K562 (cell line): ENCODE data around the gene HFE. TPM values are rescaled to one million over a fixed set of nuclear protein-coding genes. Genes with fewer than 3 reads are reported as not detected.

Experiments used
- ARNT ChIP-seq, 2 experiments: fragments of 450-650 bp; IDR thresholded peaks; 2 replicates each; pipeline ENCODE4 v1.6.1; 2016; ENCODE audit warnings: mild to moderate bottlenecking in 1 of 2
- CC2D1A ChIP-seq: fragments of 450-650 bp; IDR thresholded peaks from 2 replicates; pipeline ENCODE4 v1.6.1; 2017; ENCODE audit warnings: mild to moderate bottlenecking
- CREM ChIP-seq: IDR thresholded peaks from 2 replicates; pipeline ENCODE4 v1.6.1; 2014; ENCODE audit warnings: antibody characterized with exemption, low read depth
- HDAC8 ChIP-seq: fragments of 450-650 bp; IDR thresholded peaks from 2 replicates; pipeline ENCODE4 v1.6.1; 2016; ENCODE audit warnings: mild to moderate bottlenecking, missing genetic modification characterization, moderate library complexity, missing compliant biosample characterization
- HMG20A ChIP-seq: fragments of 450-650 bp; formaldehyde crosslinking; conservative IDR thresholded peaks from 2 replicates; pipeline ENCODE4 v1.4.0; 2020; ENCODE audit warnings: mild to moderate bottlenecking, mixed read lengths
- HNRNPK ChIP-seq: fragments of 200-400 bp; formaldehyde crosslinking; IDR thresholded peaks from one replicate; pipeline ENCODE4 v1.6.1; 2018; ENCODE audit warnings: mild to moderate bottlenecking, low read depth, low read length; ENCODE audit not compliant: poor library complexity, severe bottlenecking
- IFI16 ChIP-seq: fragments of 250-450 bp; sonication (Bioruptor Pico); IDR thresholded peaks from 2 replicates; pipeline ENCODE4 v2.1.2; 2022; ENCODE audit warnings: mild to moderate bottlenecking, inconsistent platforms
- KLF6 ChIP-seq: fragments of 250-450 bp; sonication (Bioruptor Pico); IDR thresholded peaks from 2 replicates; pipeline ENCODE4 v1.4.0; 2020; ENCODE audit warnings: mild to moderate bottlenecking, moderate library complexity, borderline replicate concordance
- MEF2A ChIP-seq: IDR thresholded peaks from 2 replicates; pipeline ENCODE4 v1.6.1; 2011; ENCODE audit warnings: low read depth, mild to moderate bottlenecking, low read length, moderate library complexity; ENCODE audit not compliant: control insufficient read depth
- NFXL1 ChIP-seq: fragments of 450-650 bp; formaldehyde crosslinking; IDR thresholded peaks from 2 replicates; pipeline ENCODE4 v1.4.0; 2021; ENCODE audit warnings: mild to moderate bottlenecking
- POLR2AphosphoS5 ChIP-seq: IDR thresholded peaks from 2 replicates; pipeline ENCODE4 v1.6.1; 2011; ENCODE audit warnings: mild to moderate bottlenecking, low read depth, low read length, moderate library complexity; ENCODE audit not compliant: control insufficient read depth, insufficient read depth
- SMAD3 ChIP-seq: fragments of 450-650 bp; formaldehyde crosslinking; conservative IDR thresholded peaks from 2 replicates; pipeline ENCODE4 v1.4.0; 2020; ENCODE audit warnings: mild to moderate bottlenecking
- SREBF2 ChIP-seq: sonication (generic); formaldehyde crosslinking; IDR thresholded peaks from 2 replicates; pipeline ENCODE4 v1.4.0; 2020; ENCODE audit warnings: mild to moderate bottlenecking, missing genetic modification reagents
- ZNF76 ChIP-seq: fragments of 250-450 bp; sonication (Bioruptor Pico); IDR thresholded peaks from 2 replicates; pipeline ENCODE4 v1.4.0; 2020; ENCODE audit warnings: mild to moderate bottlenecking, moderate library complexity, borderline replicate concordance
- polyA plus RNA-seq, 8 experiments: library from polyadenylated mRNA; depleted of rRNA in 4 of 8; stranded (reverse) in 5 of 8; unstranded in 3 of 8; fragments of >200 nt; fragmentation: Nextera tagmentation in 2 of 8; fragmentation: Illumina TruSeq in 1 of 8; extraction: Ambion mirVana in 2 of 8; extraction: Trizol in 1 of 8; gene quantifications; 2 replicates each; pipeline versions ENCODE4 v1.2.1 to v1.2.3, GENCODE V29; 2011 to 2014; ENCODE audit warnings: inconsistent platforms in 1 of 8, missing spikeins in 1 of 8
- total RNA-seq, 7 experiments: library from RNA; depleted of rRNA in 6 of 7; stranded (reverse); fragments of >200 nt in 6 of 7; fragmentation: Illumina TruSeq in 2 of 7; extraction: Trizol in 2 of 7; gene quantifications; 2 replicates each; pipeline versions ENCODE4 v1.2.1 to v1.2.3, GENCODE V29; 2011 to 2021; ENCODE audit warnings: low replicate concordance in 1 of 7
- TF ChIP-seq, protein P1 (sequence below): fragments of 450-650 bp; IDR thresholded peaks from 2 replicates; pipeline ENCODE4 v1.6.1; 2016; ENCODE audit warnings: missing biosample characterization, missing genetic modification characterization
- TF ChIP-seq, protein P2 (sequence below): fragments of 450-650 bp; formaldehyde crosslinking; IDR thresholded peaks from 2 replicates; pipeline ENCODE4 v1.4.0; 2020; ENCODE audit warnings: mild to moderate bottlenecking
- TF ChIP-seq, protein P3 (sequence below): IDR thresholded peaks from 2 replicates; pipeline ENCODE4 v1.6.1; 2012; ENCODE audit warnings: low read depth, low read length, improper control_type of control experiment, borderline replicate concordance
- TF ChIP-seq, protein P4 (sequence below): fragments of 450-650 bp; IDR thresholded peaks from 2 replicates; pipeline ENCODE4 v1.6.1; 2016; ENCODE audit warnings: mild to moderate bottlenecking
- TF ChIP-seq, protein P5 (sequence below): fragments of 450-650 bp; formaldehyde crosslinking; IDR thresholded peaks from 2 replicates; pipeline ENCODE4 v1.4.0; 2020; ENCODE audit warnings: mild to moderate bottlenecking, moderate library complexity

HFE gene
- total and polyA plus RNA-seq, 9 of the 15 experiments (the other 6 are each of a cell fraction or from before 2014, with no cell fraction given) = 0.14 to 1.2 (median 0.76) TPM

DNA sequence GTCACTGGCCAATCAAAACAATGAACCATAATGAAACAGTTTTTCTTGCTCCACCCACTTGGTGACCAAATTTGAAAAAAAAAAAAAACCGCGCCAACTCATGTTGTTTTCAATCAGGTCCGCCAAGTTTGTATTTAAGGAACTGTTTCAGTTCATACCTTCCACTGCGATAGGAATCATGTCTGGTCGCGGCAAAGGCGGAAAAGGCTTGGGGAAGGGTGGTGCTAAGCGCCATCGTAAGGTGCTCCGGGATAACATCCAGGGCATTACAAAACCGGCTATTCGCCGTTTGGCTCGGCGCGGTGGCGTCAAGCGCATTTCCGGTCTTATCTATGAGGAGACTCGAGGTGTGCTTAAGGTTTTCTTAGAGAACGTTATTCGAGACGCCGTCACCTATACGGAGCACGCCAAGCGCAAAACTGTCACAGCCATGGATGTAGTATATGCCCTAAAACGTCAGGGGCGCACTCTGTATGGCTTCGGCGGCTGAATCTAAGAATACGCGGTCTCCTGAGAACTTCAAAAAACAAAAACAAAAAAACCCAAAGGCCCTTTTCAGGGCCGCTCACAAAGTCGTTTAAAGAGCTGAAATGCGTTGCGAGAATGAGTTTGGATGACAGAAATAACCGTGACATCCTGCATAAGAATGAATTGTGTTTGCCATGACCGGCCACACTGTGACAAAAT lies 16.7 kb downstream of the HFE start (continued):
- TF ChIP-seq, protein P1, sequence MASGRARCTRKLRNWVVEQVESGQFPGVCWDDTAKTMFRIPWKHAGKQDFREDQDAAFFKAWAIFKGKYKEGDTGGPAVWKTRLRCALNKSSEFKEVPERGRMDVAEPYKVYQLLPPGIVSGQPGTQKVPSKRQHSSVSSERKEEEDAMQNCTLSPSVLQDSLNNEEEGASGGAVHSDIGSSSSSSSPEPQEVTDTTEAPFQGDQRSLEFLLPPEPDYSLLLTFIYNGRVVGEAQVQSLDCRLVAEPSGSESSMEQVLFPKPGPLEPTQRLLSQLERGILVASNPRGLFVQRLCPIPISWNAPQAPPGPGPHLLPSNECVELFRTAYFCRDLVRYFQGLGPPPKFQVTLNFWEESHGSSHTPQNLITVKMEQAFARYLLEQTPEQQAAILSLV = no peak
- TF ChIP-seq HNRNPK = no peak
- no peak for TF ChIP-seq HDAC8 (tag)
- peak; percentile 100 for TF ChIP-seq POLR2AphosphoS5
- TF ChIP-seq, protein P2, sequence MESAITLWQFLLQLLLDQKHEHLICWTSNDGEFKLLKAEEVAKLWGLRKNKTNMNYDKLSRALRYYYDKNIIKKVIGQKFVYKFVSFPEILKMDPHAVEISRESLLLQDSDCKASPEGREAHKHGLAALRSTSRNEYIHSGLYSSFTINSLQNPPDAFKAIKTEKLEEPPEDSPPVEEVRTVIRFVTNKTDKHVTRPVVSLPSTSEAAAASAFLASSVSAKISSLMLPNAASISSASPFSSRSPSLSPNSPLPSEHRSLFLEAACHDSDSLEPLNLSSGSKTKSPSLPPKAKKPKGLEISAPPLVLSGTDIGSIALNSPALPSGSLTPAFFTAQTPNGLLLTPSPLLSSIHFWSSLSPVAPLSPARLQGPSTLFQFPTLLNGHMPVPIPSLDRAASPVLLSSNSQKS (CRISPR knock-in tag) = 0 out of 2 replicates have a peak, but pooled peaks have one; percentile 25
- TF ChIP-seq SMAD3 (CRISPR knock-in tag) = peak; percentile 76
- peak; percentile 75 for TF ChIP-seq CREM
- TF ChIP-seq ARNT (IDR thresholded peaks at IDR 0.05) = peak; percentile 77 to 85
- TF ChIP-seq ZNF76 (CRISPR knock-in tag) = no peak
- no peak for TF ChIP-seq IFI16
- TF ChIP-seq MEF2A = peak; percentile 39
- no peak for TF ChIP-seq HMG20A (CRISPR knock-in tag)
- peak; percentile 100 for TF ChIP-seq CC2D1A
- TF ChIP-seq, protein P3, sequence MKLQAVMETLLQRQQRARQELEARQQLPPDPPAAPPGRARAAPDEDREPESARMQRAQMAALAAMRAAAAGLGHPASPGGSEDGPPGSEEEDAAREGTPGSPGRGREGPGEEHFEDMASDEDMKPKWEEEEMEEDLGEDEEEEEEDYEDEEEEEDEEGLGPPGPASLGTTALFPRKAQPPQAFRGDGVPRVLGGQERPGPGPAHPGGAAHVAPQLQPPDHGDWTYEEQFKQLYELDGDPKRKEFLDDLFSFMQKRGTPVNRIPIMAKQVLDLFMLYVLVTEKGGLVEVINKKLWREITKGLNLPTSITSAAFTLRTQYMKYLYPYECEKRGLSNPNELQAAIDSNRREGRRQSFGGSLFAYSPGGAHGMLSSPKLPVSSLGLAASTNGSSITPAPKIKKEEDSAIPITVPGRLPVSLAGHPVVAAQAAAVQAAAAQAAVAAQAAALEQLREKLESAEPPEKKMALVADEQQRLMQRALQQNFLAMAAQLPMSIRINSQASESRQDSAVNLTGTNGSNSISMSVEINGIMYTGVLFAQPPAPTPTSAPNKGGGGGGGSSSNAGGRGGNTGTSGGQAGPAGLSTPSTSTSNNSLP = peak; percentile 69
- TF ChIP-seq SREBF2 = 0 out of 2 replicates have a peak, but pooled peaks have one; percentile 57
- no peak; the same call in 1 of the 2 replicates for TF ChIP-seq KLF6 (CRISPR knock-in tag)
- TF ChIP-seq, protein P4, sequence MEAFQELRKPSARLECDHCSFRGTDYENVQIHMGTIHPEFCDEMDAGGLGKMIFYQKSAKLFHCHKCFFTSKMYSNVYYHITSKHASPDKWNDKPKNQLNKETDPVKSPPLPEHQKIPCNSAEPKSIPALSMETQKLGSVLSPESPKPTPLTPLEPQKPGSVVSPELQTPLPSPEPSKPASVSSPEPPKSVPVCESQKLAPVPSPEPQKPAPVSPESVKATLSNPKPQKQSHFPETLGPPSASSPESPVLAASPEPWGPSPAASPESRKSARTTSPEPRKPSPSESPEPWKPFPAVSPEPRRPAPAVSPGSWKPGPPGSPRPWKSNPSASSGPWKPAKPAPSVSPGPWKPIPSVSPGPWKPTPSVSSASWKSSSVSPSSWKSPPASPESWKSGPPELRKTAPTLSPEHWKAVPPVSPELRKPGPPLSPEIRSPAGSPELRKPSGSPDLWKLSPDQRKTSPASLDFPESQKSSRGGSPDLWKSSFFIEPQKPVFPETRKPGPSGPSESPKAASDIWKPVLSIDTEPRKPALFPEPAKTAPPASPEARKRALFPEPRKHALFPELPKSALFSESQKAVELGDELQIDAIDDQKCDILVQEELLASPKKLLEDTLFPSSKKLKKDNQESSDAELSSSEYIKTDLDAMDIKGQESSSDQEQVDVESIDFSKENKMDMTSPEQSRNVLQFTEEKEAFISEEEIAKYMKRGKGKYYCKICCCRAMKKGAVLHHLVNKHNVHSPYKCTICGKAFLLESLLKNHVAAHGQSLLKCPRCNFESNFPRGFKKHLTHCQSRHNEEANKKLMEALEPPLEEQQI = peak; percentile 90
- TF ChIP-seq NFXL1 (CRISPR knock-in tag) = 0 out of 2 replicates have a peak, but pooled peaks have one; percentile 62
- TF ChIP-seq, protein P5, sequence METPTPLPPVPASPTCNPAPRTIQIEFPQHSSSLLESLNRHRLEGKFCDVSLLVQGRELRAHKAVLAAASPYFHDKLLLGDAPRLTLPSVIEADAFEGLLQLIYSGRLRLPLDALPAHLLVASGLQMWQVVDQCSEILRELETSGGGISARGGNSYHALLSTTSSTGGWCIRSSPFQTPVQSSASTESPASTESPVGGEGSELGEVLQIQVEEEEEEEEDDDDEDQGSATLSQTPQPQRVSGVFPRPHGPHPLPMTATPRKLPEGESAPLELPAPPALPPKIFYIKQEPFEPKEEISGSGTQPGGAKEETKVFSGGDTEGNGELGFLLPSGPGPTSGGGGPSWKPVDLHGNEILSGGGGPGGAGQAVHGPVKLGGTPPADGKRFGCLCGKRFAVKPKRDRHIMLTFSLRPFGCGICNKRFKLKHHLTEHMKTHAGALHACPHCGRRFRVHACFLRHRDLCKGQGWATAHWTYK (CRISPR knock-in tag) = peak; percentile 93; the same call in 1 of the 2 replicates
